ENCODE results near the gene IGSF8.

Gene IGSF8

GRCh38 chr1:160105155-160105554 lies 6.7 kb upstream of the IGSF8 start:
- Histone ChIP-seq H3K36me3 (ENCODE audit: control insufficient read depth in 4 of 4, insufficient read depth in 4 of 4, low read length in 3 of 4) (no peaks in the 10 kb centered on the region), H3K27ac (ENCODE audit: insufficient read depth in 1 of 2, low read depth in 1 of 2, low read length in 2 of 2, poor library complexity in 1 of 2, severe bottlenecking in 2 of 2) (no peak overlapping the region), H3K27me3 (replicated peaks in 2 of 5; ENCODE audit: control insufficient read depth in 4 of 5, insufficient read depth in 5 of 5, low read length in 4 of 5) (no peaks in the 10 kb centered on the region), H3K9me3 (ENCODE audit: control extremely low read depth in 1 of 5, control insufficient read depth in 4 of 5, insufficient read depth in 2 of 5, low read depth in 1 of 5, low read length in 4 of 5) (no peaks in the 10 kb centered on the region), H3K4me1 (ENCODE audit: control extremely low read depth in 1 of 4, control insufficient read depth in 4 of 4, insufficient read depth in 4 of 4, low read length in 3 of 4) (peaks cover 0 to 24% (median 6%) of the 10 kb centered on the region in 4 experiments), H3K4me3 (ENCODE audit: control insufficient read depth in 1 of 7, extremely low read depth in 1 of 7, insufficient read depth in 4 of 7, low read depth in 2 of 7, low read length in 6 of 7) (no peak overlapping the region)
- ChIA-PET CTCF (interaction anchor here (0.8 to 6.6 kb wide), 13 partner anchors 12 to 274 kb away, joined by 3 to 63 read pairs (median 6); no protein-coding TSS in a partner anchor), POLR2A (interaction anchor here (0.7 kb wide), 1 partner anchor 13 kb away, joined by 3 read pairs; no protein-coding TSS in a partner anchor)
- no peak for DNase-seq
- WGBS (ENCODE audit: insufficient coverage) = 100% methylated on average over 5 of the region's 5 CpGs

- H3K36me3 ChIP-seq (ENCODE audit: control insufficient read depth in 4 of 4, insufficient read depth in 4 of 4, low read length in 3 of 4) = no peaks in the 10 kb centered on the region
- no peaks in the 10 kb centered on the region for H3K27me3 ChIP-seq (replicated peaks in 2 of 5; ENCODE audit: control insufficient read depth in 4 of 5, insufficient read depth in 5 of 5, low read length in 4 of 5)
- peaks cover 0 to 27% (median 11%) of the 10 kb centered on the region in 4 experiments for H3K4me1 ChIP-seq (ENCODE audit: control extremely low read depth in 1 of 4, control insufficient read depth in 4 of 4, insufficient read depth in 4 of 4, low read length in 3 of 4)
- H3K4me3 ChIP-seq (ENCODE audit: control insufficient read depth in 1 of 7, extremely low read depth in 1 of 7, insufficient read depth in 4 of 7, low read depth in 2 of 7, low read length in 6 of 7) = no peak overlapping the region
- DNase-seq = no peak
- WGBS (ENCODE audit: insufficient coverage) = 71% methylated on average over 3 of the region's 3 CpGs
- no peak overlapping the region for H3K27ac ChIP-seq (ENCODE audit: insufficient read depth in 1 of 2, low read depth in 1 of 2, low read length in 2 of 2, poor library complexity in 1 of 2, severe bottlenecking in 2 of 2)
- no peaks in the 10 kb centered on the region for H3K9me3 ChIP-seq (ENCODE audit: control extremely low read depth in 1 of 5, control insufficient read depth in 4 of 5, insufficient read depth in 2 of 5, low read depth in 1 of 5, low read length in 4 of 5)
- ChIA-PET CTCF (interaction anchor here (0.7 to 6.6 kb wide), 10 partner anchors 10 to 187 kb away, joined by 3 to 63 read pairs (median 6); no protein-coding TSS in a partner anchor), POLR2A (interaction anchor here (0.7 kb wide), 1 partner anchor 14 kb away, joined by 3 read pairs; no protein-coding TSS in a partner anchor)
Measured at GRCh38 chr1:160104486-160104885, 6.1 kb upstream of the IGSF8 start.

- 100% methylated on average over 4 of the region's 6 CpGs for WGBS (ENCODE audit: insufficient coverage)
- H3K27me3 ChIP-seq (replicated peaks in 2 of 5; ENCODE audit: control insufficient read depth in 4 of 5, insufficient read depth in 5 of 5, low read length in 4 of 5) = no peaks in the 10 kb centered on the region
- no peaks in the 10 kb centered on the region for H3K9me3 ChIP-seq (ENCODE audit: control extremely low read depth in 1 of 5, control insufficient read depth in 4 of 5, insufficient read depth in 2 of 5, low read depth in 1 of 5, low read length in 4 of 5)
- no peak for DNase-seq
- ChIA-PET CTCF (interaction anchor here (0.7 to 6.6 kb wide), 13 partner anchors 10 to 250 kb away, joined by 3 to 63 read pairs (median 3); partner anchors contain the start of gene KCNJ9), POLR2A (interaction anchor here (0.6 kb wide), 1 partner anchor 181 kb away, joined by 5 read pairs; the partner anchor contains the start of gene PEX19)
- H3K27ac ChIP-seq (ENCODE audit: insufficient read depth in 1 of 2, low read depth in 1 of 2, low read length in 2 of 2, poor library complexity in 1 of 2, severe bottlenecking in 2 of 2) = no peak overlapping the region
- H3K4me1 ChIP-seq (ENCODE audit: control extremely low read depth in 1 of 4, control insufficient read depth in 4 of 4, insufficient read depth in 4 of 4, low read length in 3 of 4) = peaks cover 0 to 33% (median 16%) of the 10 kb centered on the region in 4 experiments
- H3K36me3 ChIP-seq (ENCODE audit: control insufficient read depth in 4 of 4, insufficient read depth in 4 of 4, low read length in 3 of 4) = no peaks in the 10 kb centered on the region
- H3K4me3 ChIP-seq (ENCODE audit: control insufficient read depth in 1 of 7, extremely low read depth in 1 of 7, insufficient read depth in 4 of 7, low read depth in 2 of 7, low read length in 6 of 7) = no peak overlapping the region
Measured at GRCh38 chr1:160103658-160104408, 5.4 kb upstream of the IGSF8 start.

GRCh38 chr1:160101717-160102522 lies 3.5 kb upstream of the IGSF8 start:
- Histone ChIP-seq H3K9me3 (ENCODE audit: control extremely low read depth in 1 of 5, control insufficient read depth in 4 of 5, insufficient read depth in 2 of 5, low read depth in 1 of 5, low read length in 4 of 5) (no peaks in the 10 kb centered on the region), H3K27ac (ENCODE audit: insufficient read depth in 1 of 2, low read depth in 1 of 2, low read length in 2 of 2, poor library complexity in 1 of 2, severe bottlenecking in 2 of 2) (no peak overlapping the region), H3K36me3 (ENCODE audit: control insufficient read depth in 4 of 4, insufficient read depth in 4 of 4, low read length in 3 of 4) (no peaks in the 10 kb centered on the region), H3K4me1 (ENCODE audit: control extremely low read depth in 1 of 4, control insufficient read depth in 4 of 4, insufficient read depth in 4 of 4, low read length in 3 of 4) (peaks cover 0 to 46% (median 29%) of the 10 kb centered on the region in 4 experiments), H3K4me3 (ENCODE audit: control insufficient read depth in 1 of 7, extremely low read depth in 1 of 7, insufficient read depth in 4 of 7, low read depth in 2 of 7, low read length in 6 of 7) (no peak overlapping the region), H3K27me3 (replicated peaks in 2 of 5; ENCODE audit: control insufficient read depth in 4 of 5, insufficient read depth in 5 of 5, low read length in 4 of 5) (no peaks in the 10 kb centered on the region)
- 100% methylated on average over 7 of the region's 9 CpGs for WGBS (ENCODE audit: insufficient coverage)
- ChIA-PET POLR2A (no interaction called here), CTCF (interaction anchor here (0.8 to 6.6 kb wide), 34 partner anchors 9 to 274 kb away, joined by 3 to 63 read pairs (median 5); partner anchors contain the start of genes CASQ1, DCAF8, KCNJ9 and PEX19)
- DNase-seq = no peak

GRCh38 chr1:160101037-160101716 lies 2.8 kb upstream of the IGSF8 start:
- H3K4me1 ChIP-seq (ENCODE audit: control extremely low read depth in 1 of 4, control insufficient read depth in 4 of 4, insufficient read depth in 4 of 4, low read length in 3 of 4) = peaks cover 0 to 53% (median 35%) of the 10 kb centered on the region in 4 experiments
- H3K4me3 ChIP-seq (ENCODE audit: control insufficient read depth in 1 of 7, extremely low read depth in 1 of 7, insufficient read depth in 4 of 7, low read depth in 2 of 7, low read length in 6 of 7) = peak overlapping the region in 3 of 7 experiments; percentile 20 to 63 (median 50)
- CTCF ChIA-PET = interaction anchor here (0.8 to 6.6 kb wide), 31 partner anchors 9 to 251 kb away, joined by 3 to 63 read pairs (median 5); partner anchors contain the start of genes CASQ1, DCAF8, KCNJ9 and PEX19
- POLR2A ChIA-PET = no interaction called here
- no peaks in the 10 kb centered on the region for H3K9me3 ChIP-seq (ENCODE audit: control extremely low read depth in 1 of 5, control insufficient read depth in 4 of 5, insufficient read depth in 2 of 5, low read depth in 1 of 5, low read length in 4 of 5)
- no peaks in the 10 kb centered on the region for H3K36me3 ChIP-seq (ENCODE audit: control insufficient read depth in 4 of 4, insufficient read depth in 4 of 4, low read length in 3 of 4)
- DNase-seq = peak; percentile 84 to 90 (median 89)
- no peaks in the 10 kb centered on the region for H3K27me3 ChIP-seq (replicated peaks in 2 of 5; ENCODE audit: control insufficient read depth in 4 of 5, insufficient read depth in 5 of 5, low read length in 4 of 5)
- 0% methylated on average over 5 of the region's 13 CpGs for WGBS (ENCODE audit: insufficient coverage)
- H3K27ac ChIP-seq (ENCODE audit: insufficient read depth in 1 of 2, low read depth in 1 of 2, low read length in 2 of 2, poor library complexity in 1 of 2, severe bottlenecking in 2 of 2) = peak overlapping the region in 1 of 2 experiments; percentile 27

GRCh38 chr1:160099716-160100375 lies 1.4 kb upstream of the IGSF8 start:
- H3K9me3 ChIP-seq (ENCODE audit: control extremely low read depth in 1 of 5, control insufficient read depth in 4 of 5, insufficient read depth in 2 of 5, low read depth in 1 of 5, low read length in 4 of 5) = no peaks in the 10 kb centered on the region
- no peaks in the 10 kb centered on the region for H3K27me3 ChIP-seq (replicated peaks in 2 of 5; ENCODE audit: control insufficient read depth in 4 of 5, insufficient read depth in 5 of 5, low read length in 4 of 5)
- ChIA-PET CTCF (interaction anchor here (1.0 to 6.6 kb wide), 16 partner anchors 11 to 191 kb away, joined by 3 to 63 read pairs (median 8); partner anchors contain the start of gene CASQ1), POLR2A (no interaction called here)
- DNase-seq = no peak
- 96% methylated on average over 2 of the region's 2 CpGs for WGBS (ENCODE audit: insufficient coverage)
- H3K4me1 ChIP-seq (ENCODE audit: control extremely low read depth in 1 of 4, control insufficient read depth in 4 of 4, insufficient read depth in 4 of 4, low read length in 3 of 4) = peaks cover 0 to 54% (median 35%) of the 10 kb centered on the region in 4 experiments
- peak overlapping the region in 1 of 2 experiments; percentile 87 for H3K27ac ChIP-seq (ENCODE audit: insufficient read depth in 1 of 2, low read depth in 1 of 2, low read length in 2 of 2, poor library complexity in 1 of 2, severe bottlenecking in 2 of 2)
- H3K36me3 ChIP-seq (ENCODE audit: control insufficient read depth in 4 of 4, insufficient read depth in 4 of 4, low read length in 3 of 4) = peaks cover 0 to 5% (median 4%) of the 10 kb centered on the region in 4 experiments
- peak overlapping the region in 3 of 7 experiments; percentile 71 to 89 (median 83) for H3K4me3 ChIP-seq (ENCODE audit: control insufficient read depth in 1 of 7, extremely low read depth in 1 of 7, insufficient read depth in 4 of 7, low read depth in 2 of 7, low read length in 6 of 7)

Data from common myeloid progenitor, CD34-positive (primary cell).